Breast epithelium (tissue), 3 donors: ENCODE measurements around the gene NRCAM.

Experiments used
- POLR2A ChIP-seq: fragments of 450-650 bp; IDR thresholded peaks from one replicate; pipeline ENCODE4 v1.6.1; 2016; ENCODE audit warnings: antibody characterized with exemption, mild to moderate bottlenecking, moderate library complexity
- TF ChIP-seq, protein P1 (sequence below), 3 donors: fragments of 450-650 bp; IDR thresholded peaks; one replicate each; pipeline ENCODE4 v1.5.1; 2016 to 2017; ENCODE audit warnings: antibody characterized with exemption in 3 of 3, mild to moderate bottlenecking in 3 of 3, moderate library complexity in 3 of 3

DNA sequence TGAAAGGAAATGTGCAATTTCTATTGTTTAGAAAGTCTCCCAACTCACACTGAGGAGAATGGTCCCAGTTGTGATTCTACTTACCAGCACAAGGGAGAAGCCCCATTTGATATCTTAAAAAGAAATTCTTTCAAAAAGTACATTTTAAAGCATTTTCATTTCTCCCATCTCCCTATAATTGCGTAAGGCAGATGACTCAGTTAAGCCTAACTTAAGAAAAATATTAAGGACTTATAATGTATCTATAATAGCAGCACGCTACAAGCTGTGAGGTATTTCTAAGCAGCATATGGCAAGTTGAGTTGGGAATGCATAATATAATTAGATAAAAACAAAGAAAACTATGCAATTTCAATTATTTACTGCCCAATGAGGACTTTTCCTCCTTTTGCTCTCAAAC lies 8.5 kb upstream of the NRCAM start:
- TF ChIP-seq, protein P1, sequence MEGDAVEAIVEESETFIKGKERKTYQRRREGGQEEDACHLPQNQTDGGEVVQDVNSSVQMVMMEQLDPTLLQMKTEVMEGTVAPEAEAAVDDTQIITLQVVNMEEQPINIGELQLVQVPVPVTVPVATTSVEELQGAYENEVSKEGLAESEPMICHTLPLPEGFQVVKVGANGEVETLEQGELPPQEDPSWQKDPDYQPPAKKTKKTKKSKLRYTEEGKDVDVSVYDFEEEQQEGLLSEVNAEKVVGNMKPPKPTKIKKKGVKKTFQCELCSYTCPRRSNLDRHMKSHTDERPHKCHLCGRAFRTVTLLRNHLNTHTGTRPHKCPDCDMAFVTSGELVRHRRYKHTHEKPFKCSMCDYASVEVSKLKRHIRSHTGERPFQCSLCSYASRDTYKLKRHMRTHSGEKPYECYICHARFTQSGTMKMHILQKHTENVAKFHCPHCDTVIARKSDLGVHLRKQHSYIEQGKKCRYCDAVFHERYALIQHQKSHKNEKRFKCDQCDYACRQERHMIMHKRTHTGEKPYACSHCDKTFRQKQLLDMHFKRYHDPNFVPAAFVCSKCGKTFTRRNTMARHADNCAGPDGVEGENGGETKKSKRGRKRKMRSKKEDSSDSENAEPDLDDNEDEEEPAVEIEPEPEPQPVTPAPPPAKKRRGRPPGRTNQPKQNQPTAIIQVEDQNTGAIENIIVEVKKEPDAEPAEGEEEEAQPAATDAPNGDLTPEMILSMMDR (IDR thresholded peaks at IDR 0.05): no peak
- no peak for TF ChIP-seq POLR2A
